Cardiac muscle cell (in vitro differentiated cells and primary cell): ENCODE measurements around the gene SF3B5. TPM values are rescaled to one million over a fixed set of nuclear protein-coding genes. Genes with fewer than 3 reads are reported as not detected.
"Not testable (repeated sequence)": the region's sequence is repeated elsewhere in the genome, so short reads cannot be mapped to it uniquely, and the experiment has no call there.

Experiments
- DNase-seq, 2 donors: peaks; one replicate each; pipeline versions ENCODE4 v3.0.0 to v3.0.0-alpha.2; 2010 to 2017; ENCODE audit warnings: low read depth in 1 of 2, low spot score in 1 of 2
- H3K27ac ChIP-seq: fragments of 200-600 bp; sonication (generic); 2 replicates; pipeline ENCODE4 v1.5.1; 2016
- H3K27me3 ChIP-seq: fragments of 200-600 bp; sonication (generic); 2 replicates; pipeline ENCODE4 v1.6.0; 2016; ENCODE audit warnings: control low read depth
- H3K36me3 ChIP-seq: fragments of 200-600 bp; sonication (generic); 2 replicates; pipeline ENCODE4 v1.5.1; 2016; ENCODE audit warnings: control low read depth
- H3K4me1 ChIP-seq: fragments of 200-600 bp; sonication (generic); 2 replicates; pipeline ENCODE4 v1.8.1; 2017; ENCODE audit warnings: low read depth, mild to moderate bottlenecking, mixed run types
- H3K4me3 ChIP-seq: fragments of 200-600 bp; sonication (generic); 2 replicates; pipeline ENCODE4 v1.5.1; 2016; ENCODE audit warnings: mild to moderate bottlenecking
- H3K9me3 ChIP-seq: fragments of 200-600 bp; sonication (generic); 2 replicates; pipeline ENCODE4 v1.5.1; 2017; ENCODE audit warnings: low read depth, mild to moderate bottlenecking, control low read depth
- CTCF ChIP-seq: IDR thresholded peaks from 2 replicates; pipeline ENCODE4 v1.5.1; 2012; ENCODE audit warnings: low read depth, mild to moderate bottlenecking, low read length
- polyA plus RNA-seq: library from polyadenylated mRNA; unstranded; fragments of >200 nt; fragmentation: Nextera tagmentation; extraction: Ambion mirVana; gene quantifications from 2 replicates; pipeline ENCODE4 v1.2.1, GENCODE V29; 2016
- total RNA-seq: library from RNA; depleted of rRNA; stranded (reverse); fragments of >200 nt; gene quantifications from 2 replicates; pipeline ENCODE4 v1.2.3, GENCODE V29; 2016

SF3B5 gene
- total and polyA plus RNA-seq, 2 experiments from 2014 or later, result 139 to 252 TPM

GRCh38 chr6:144086959-144087358 is 8.4 kb downstream of the SF3B5 start:
- no peaks in the 10 kb centered on the region for H3K27me3 ChIP-seq
- no peak overlapping the region for H3K27ac ChIP-seq
- peaks cover 10% of the 10 kb centered on the region for H3K4me1 ChIP-seq
- DNase-seq, result no peak
- no peaks in the 10 kb centered on the region for H3K36me3 ChIP-seq
- no peaks in the 10 kb centered on the region for H3K9me3 ChIP-seq
- no peak for TF ChIP-seq CTCF
- H3K4me3 ChIP-seq, result no peak overlapping the region

- Histone ChIP-seq H3K4me1 (peaks cover 10% of the 10 kb centered on the region), H3K36me3 (no peaks in the 10 kb centered on the region), H3K27ac (no peak overlapping the region), H3K4me3 (no peak overlapping the region), H3K9me3 (no peaks in the 10 kb centered on the region), H3K27me3 (no peaks in the 10 kb centered on the region)
- TF ChIP-seq CTCF, result no peak
- DNase-seq, result no peak
These were observed 12.2 kb downstream of the SF3B5 start for GRCh38 chr6:144083172-144083571.

- not testable (repeated sequence) for H3K4me1 ChIP-seq, H3K9me3 ChIP-seq, DNase-seq, H3K4me3 ChIP-seq, H3K27me3 ChIP-seq, H3K27ac ChIP-seq, H3K36me3 ChIP-seq
These were observed 13.0 kb downstream of the SF3B5 start for GRCh38 chr6:144082412-144082811.

GRCh38 chr6:144077871-144078270 is 17.5 kb downstream of the SF3B5 start:
- Histone ChIP-seq H3K36me3 (no peaks in the 10 kb centered on the region), H3K27me3 (peaks cover 2% of the 10 kb centered on the region), H3K4me3 (no peak overlapping the region), H3K4me1 (peaks cover 8% of the 10 kb centered on the region), H3K27ac (no peak overlapping the region), H3K9me3 (no peaks in the 10 kb centered on the region)
- no peak for TF ChIP-seq CTCF
- DNase-seq, result no peak

- TF ChIP-seq CTCF, result no peak
- Histone ChIP-seq H3K36me3 (no peaks in the 10 kb centered on the region), H3K4me1 (no peaks in the 10 kb centered on the region), H3K27me3 (peaks cover 13% of the 10 kb centered on the region), H3K27ac (no peak overlapping the region), H3K4me3 (no peak overlapping the region), H3K9me3 (no peaks in the 10 kb centered on the region)
- DNase-seq, result no peak
These were observed 19.5 kb downstream of the SF3B5 start for GRCh38 chr6:144075875-144076274.

GRCh38 chr6:144075187-144075586 is 20.2 kb downstream of the SF3B5 start:
- no peak overlapping the region for H3K4me3 ChIP-seq
- no peak for DNase-seq
- no peak for TF ChIP-seq CTCF

More at GRCh38 chr6:144075187-144075586, 20.2 kb downstream of the SF3B5 start:
- Histone ChIP-seq H3K27ac (no peak overlapping the region), H3K36me3 (no peaks in the 10 kb centered on the region), H3K9me3 (no peaks in the 10 kb centered on the region), H3K27me3 (peaks cover 20% of the 10 kb centered on the region), H3K4me1 (no peaks in the 10 kb centered on the region)
